Activated naive CD4-positive, alpha-beta T cell treated with anti-CD3 and anti-CD28 coated beads for 36 hours (primary cell): Measurements from ENCODE around the gene TEX2. TPM values are rescaled to one million over a fixed set of nuclear protein-coding genes. Genes with fewer than 3 reads are reported as not detected.
"Not testable (repeated sequence)": the region's sequence is repeated elsewhere in the genome, so short reads cannot be mapped to it uniquely, and the experiment has no call there.

Source experiments
- CTCF ChIA-PET: fragments of 350-600 bp; sonication (Branson Sonifier 250); formaldehyde crosslinking; loops from one replicate; lab custom pipeline; 2021; ENCODE audit warnings: antibody characterized with exemption; lab: Charles Lee
- DNase-seq: peaks from one replicate; pipeline ENCODE4 v3.0.0-alpha.2; 2020
- H3K27ac Mint-ChIP-seq: one replicate; pipeline ENCODE4 v1.8.0; 2021; ENCODE audit warnings: mild to moderate bottlenecking, mixed read lengths
- H3K27me3 Mint-ChIP-seq: one replicate; pipeline ENCODE4 v1.8.0; 2021; ENCODE audit warnings: low read depth, mixed read lengths
- H3K36me3 Mint-ChIP-seq: one replicate; pipeline ENCODE4 v1.8.0; 2021; ENCODE audit warnings: low read depth, mixed read lengths
- H3K4me1 Mint-ChIP-seq: one replicate; pipeline ENCODE4 v1.8.0; 2021; ENCODE audit warnings: low read depth, mixed read lengths
- H3K4me3 Mint-ChIP-seq: one replicate; pipeline ENCODE4 v1.8.0; 2021; ENCODE audit warnings: mild to moderate bottlenecking, moderate library complexity, mixed read lengths
- H3K9me3 Mint-ChIP-seq: one replicate; pipeline ENCODE4 v1.8.0; 2021; ENCODE audit warnings: mixed read lengths
- intact Hi-C: fragments of 100-400 bp; cut with micrococcal nuclease; formaldehyde crosslinking; loops from one replicate; pipeline ENCODE4 v1.15.1; 2023
- total RNA-seq, 2 experiments: library from RNA; stranded (reverse); gene quantifications; one replicate each; pipeline ENCODE4 v1.2.3, GENCODE V29; 2021

Gene TEX2
- total RNA-seq, 2 experiments from 2014 or later: 9.2 to 10.6 TPM

DNA sequence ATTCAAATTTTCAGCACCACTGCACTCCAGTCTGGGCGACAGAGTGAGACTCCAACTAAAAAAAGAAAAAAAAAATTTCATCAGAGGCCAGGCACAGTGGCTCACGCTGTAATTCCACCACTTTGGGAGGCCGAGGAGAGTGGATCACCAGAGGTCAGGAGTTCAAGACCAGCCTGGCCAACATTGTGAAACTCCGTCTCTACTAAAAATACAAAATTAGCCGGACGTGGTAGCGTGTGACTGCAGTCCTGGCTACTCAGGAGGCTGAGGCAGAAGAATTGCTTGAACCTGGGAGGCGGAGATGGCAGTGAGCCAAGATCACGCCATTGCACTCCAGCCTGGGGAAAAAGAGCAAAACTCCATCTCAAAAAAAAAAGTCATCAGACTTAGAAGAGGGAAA, 77.5 kb downstream of the TEX2 start:
- H3K4me1 Mint-ChIP-seq, CTCF ChIA-PET, H3K4me3 Mint-ChIP-seq, DNase-seq, intact Hi-C loops, H3K27me3 Mint-ChIP-seq, H3K27ac Mint-ChIP-seq, H3K9me3 Mint-ChIP-seq: not testable (repeated sequence)
- H3K36me3 Mint-ChIP-seq: peaks cover 12% of the 10 kb centered on the region

DNA sequence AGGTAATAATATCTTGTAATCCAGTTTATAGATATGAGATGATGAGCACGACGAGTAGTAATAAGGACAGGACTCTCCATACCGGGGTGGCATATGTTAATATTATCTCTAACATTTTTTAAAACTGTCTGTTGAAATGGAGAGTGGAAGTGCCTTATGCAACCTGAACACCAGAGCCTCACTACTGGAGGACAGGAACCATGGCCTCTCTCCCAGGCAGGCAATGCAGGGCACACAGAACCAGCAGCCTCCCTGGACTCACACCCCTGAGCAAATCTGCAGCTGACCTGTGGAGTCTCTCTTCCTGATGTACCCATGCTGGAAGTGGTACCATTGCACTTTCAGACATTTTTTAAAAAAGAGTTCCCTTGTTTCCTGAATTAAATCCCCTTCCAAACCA, 78.0 kb downstream of the TEX2 start:
- intact Hi-C loops: no loop called here
- no peak for DNase-seq
- CTCF ChIA-PET: no interaction called here
- H3K4me1 Mint-ChIP-seq: peaks cover 6% of the 10 kb centered on the region
- H3K4me3 Mint-ChIP-seq: no peak overlapping the region
- H3K27ac Mint-ChIP-seq: no peak overlapping the region
- H3K9me3 Mint-ChIP-seq: no peaks in the 10 kb centered on the region
- H3K36me3 Mint-ChIP-seq: peaks cover 12% of the 10 kb centered on the region
- no peaks in the 10 kb centered on the region for H3K27me3 Mint-ChIP-seq

DNA sequence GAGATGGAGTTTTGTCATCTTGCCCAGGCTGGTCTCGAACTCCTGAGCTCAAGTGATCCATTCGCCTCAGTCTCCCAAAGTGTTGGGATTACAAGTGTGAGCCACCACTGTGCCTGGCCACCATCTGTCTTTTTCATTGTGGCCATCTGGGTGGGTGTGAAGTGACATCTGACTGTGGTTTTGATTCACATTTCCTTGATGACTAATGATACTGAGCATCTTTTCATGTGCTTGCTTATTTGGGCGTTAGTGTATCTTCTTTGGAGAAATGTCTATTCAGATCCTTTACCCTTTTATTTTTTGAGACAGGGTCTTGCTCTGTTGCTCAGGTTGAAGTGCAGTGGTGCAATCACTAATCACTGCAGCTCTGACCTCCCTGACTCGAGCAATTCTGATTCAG, 79.2 kb downstream of the TEX2 start:
- Mint-ChIP-seq H3K4me3 (no peak overlapping the region), H3K36me3 (peaks cover 23% of the 10 kb centered on the region), H3K9me3 (no peaks in the 10 kb centered on the region), H3K27ac (no peak overlapping the region), H3K4me1 (peaks cover 6% of the 10 kb centered on the region), H3K27me3 (no peaks in the 10 kb centered on the region)
- CTCF ChIA-PET: interaction anchor here (1.5 kb wide), 1 partner anchor 108 kb away, joined by 3 read pairs; no protein-coding TSS in a partner anchor
- DNase-seq: peak; percentile 28
- intact Hi-C loops: no loop called here

DNA sequence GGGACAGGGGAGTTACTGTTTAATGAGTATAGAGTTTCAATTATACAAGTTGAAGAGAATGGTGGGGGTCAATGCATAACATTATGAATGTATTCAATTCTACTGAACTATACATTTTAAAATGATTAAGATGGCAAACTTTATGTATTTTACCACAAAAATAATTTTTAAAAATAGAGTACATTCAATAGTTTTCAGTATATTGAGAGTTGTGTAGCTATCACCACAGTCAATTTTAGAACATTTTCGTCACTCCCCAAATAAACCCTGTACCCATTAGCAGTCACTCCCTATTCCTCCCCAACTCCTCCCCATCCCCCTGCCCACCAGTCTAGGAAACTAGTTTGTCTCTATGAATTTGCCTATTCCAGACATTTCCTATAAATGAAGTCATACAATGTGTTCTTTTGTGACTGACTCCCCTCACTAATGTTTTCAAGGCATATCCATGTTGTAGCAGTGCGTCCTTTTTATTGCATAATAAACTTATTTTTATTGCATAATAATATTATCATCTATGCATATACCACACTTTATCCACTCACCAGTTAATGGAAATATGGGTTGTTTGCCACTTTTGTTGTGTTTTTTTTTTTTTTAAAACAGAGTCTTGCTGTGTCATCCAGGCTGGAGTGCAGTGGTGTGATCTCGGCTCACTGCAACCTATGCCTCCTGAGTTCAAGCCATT, 80.6 kb downstream of the TEX2 start:
- Mint-ChIP-seq H3K9me3 (no peaks in the 10 kb centered on the region), H3K27ac (no peak overlapping the region), H3K4me3 (no peak overlapping the region), H3K36me3 (peaks cover 21% of the 10 kb centered on the region), H3K27me3 (no peaks in the 10 kb centered on the region), H3K4me1 (peaks cover 6% of the 10 kb centered on the region)
- intact Hi-C loops: no loop called here
- CTCF ChIA-PET: interaction anchor here (0.6 to 1.5 kb wide), 2 partner anchors 74 to 99 kb away, joined by 5 to 7 read pairs; no protein-coding TSS in a partner anchor
- DNase-seq: no peak

DNA sequence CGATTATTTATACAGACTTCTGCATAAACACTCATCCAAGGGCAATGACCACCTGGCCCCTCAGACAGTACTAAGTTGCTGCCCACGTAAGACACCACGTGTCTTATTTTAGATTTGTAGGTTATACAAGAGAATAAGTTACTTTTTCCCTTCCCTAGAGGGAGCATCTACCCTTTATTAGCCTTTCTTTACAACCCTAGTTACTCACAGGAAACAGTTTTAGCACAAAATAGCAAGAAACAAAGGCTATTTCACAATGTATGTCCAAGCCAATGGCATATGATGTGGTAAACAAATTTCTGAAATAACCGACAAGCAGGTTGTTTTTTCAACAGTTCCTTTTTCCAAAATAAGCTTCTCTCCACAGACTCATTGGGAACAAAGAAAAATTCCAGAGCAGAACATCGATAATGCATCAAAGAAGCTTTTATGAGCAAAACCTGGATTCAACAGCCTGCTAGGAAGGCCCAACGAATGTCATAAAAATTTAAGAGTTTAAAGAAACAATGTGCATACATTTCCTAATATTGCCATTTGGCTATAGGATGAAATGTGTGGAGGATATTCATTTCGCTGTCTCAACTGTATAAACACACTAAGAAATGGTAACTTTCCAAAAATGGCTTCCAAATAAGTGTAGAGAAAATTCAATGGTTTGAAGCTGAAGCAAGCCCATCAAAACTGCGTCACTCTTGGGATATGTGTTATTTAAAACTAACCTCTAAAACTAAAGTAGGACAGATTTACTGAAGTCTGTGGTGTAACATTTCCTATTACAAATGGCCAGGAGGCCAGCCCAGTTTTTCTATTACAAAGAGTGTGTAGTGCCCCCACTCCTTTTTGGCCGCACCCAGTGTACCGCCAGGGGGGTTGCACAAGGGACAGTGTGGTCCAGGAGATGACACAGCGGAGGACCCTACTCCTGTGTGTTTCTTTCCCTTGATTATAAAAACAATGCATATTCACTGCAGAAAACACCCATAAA, 82.7 kb downstream of the TEX2 start:
- CTCF ChIA-PET: interaction anchor here (0.9 to 1.0 kb wide), 2 partner anchors 11 to 14 kb away, joined by 3 read pairs; no protein-coding TSS in a partner anchor
- Mint-ChIP-seq H3K36me3 (peaks cover 14% of the 10 kb centered on the region), H3K27me3 (no peaks in the 10 kb centered on the region), H3K4me3 (no peak overlapping the region), H3K4me1 (peaks cover 6% of the 10 kb centered on the region), H3K27ac (no peak overlapping the region), H3K9me3 (no peaks in the 10 kb centered on the region)
- intact Hi-C loops: no loop called here
- DNase-seq: no peak

DNA sequence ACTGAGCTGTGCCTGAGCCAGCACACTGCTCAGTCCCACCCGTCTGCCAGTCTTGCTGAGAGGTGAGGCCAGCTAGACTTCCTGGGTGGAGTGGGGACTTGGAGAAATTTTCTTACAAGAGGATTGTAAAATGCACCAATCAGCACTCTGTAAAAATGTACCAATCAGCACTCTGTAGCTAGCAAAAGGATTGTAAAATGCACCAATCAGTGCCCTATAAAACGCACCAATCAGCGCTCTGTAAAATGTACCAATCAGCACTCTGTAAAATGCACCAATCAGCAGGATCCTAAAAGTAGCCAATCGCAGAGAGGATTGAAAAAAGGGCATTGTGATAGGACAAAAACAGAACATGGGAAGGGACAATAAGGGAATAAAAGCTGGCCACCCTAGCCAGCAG, 84.0 kb downstream of the TEX2 start:
- H3K9me3 Mint-ChIP-seq, H3K4me3 Mint-ChIP-seq, DNase-seq, H3K4me1 Mint-ChIP-seq, H3K27me3 Mint-ChIP-seq, H3K27ac Mint-ChIP-seq, intact Hi-C loops: not testable (repeated sequence)
- H3K36me3 Mint-ChIP-seq: peaks cover 14% of the 10 kb centered on the region
- CTCF ChIA-PET: interaction anchor here (0.6 to 1.1 kb wide), 3 partner anchors 100 to 103 kb away, joined by 3 to 5 read pairs (median 4); no protein-coding TSS in a partner anchor

DNA sequence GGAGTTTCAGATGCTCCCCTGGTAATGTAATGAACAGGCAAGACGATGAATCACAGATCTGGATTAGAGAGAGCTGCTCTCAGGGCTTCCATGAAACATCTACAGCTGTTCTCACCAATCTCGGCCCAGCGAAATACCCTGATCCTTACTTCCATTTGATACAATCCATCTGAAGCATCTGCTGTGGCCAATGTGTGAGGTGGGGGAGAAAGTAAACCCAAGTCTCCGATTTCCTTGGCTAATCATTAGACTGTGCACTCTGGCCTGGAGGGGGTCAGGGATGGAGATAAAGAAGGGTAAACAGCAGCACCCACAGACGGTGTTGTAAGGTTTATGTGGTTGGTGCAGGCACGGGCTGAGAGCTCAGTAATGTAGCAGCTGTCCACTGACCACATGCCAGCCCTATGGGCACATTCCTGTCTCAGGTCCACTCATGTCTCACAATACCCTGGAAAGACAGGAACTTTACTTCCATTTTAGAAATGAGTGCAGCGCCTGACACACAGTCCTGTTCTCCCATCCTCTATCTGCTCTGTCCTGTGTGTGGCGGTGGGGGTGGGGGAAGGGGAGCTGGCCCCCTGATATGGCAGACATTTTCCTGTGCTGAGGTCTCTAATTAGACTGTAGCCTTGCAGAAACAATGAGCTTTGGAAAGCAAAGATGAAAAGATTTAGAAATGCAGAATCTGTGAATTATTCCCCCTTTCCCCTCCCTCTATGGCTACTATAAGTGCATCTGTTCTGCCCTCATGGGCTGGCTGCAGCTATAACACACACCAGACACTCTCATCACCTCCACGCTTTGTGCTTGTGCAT, 84.8 kb downstream of the TEX2 start:
- intact Hi-C loops: no loop called here
- CTCF ChIA-PET: interaction anchor here (1.0 to 1.1 kb wide), 2 partner anchors 102 to 104 kb away, joined by 3 to 4 read pairs; no protein-coding TSS in a partner anchor
- no peaks in the 10 kb centered on the region for H3K27me3 Mint-ChIP-seq
- no peaks in the 10 kb centered on the region for H3K4me1 Mint-ChIP-seq
- peaks cover 14% of the 10 kb centered on the region for H3K36me3 Mint-ChIP-seq
- no peaks in the 10 kb centered on the region for H3K9me3 Mint-ChIP-seq
- DNase-seq: no peak
- H3K27ac Mint-ChIP-seq: no peak overlapping the region
- no peak overlapping the region for H3K4me3 Mint-ChIP-seq

DNA sequence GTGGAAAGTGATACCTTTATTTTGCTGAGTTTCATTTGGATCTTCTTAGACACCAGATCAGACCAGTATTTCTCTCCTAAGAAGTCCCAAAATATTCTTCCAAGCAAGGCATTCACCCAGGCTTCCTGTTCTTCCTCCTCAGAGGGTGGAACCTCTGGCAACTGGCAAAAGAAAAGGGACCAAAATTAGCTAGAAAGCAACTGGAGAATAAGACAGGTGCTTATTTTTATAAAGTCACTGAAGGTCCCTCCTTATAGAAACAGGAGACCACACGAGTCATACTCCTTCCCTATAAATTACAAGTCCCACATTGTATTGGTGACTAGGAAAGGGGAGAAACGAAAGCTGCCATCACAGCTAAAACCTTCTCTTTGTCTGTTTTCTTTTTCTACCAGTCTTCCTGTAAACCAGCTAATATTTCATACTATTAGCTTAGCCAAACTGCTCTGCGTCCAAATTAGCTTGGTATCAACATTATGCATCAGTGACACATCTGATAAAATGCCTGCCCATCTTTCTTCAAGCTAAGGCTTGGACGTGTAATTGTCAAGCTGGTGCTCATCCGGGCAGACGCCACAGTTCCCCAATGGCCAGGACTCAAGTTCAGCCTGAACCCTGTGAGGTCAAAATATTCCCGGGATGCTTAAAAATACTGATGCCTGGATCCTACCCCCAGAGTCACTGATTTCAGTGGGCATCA, 85.6 kb downstream of the TEX2 start:
- H3K4me1 Mint-ChIP-seq: no peaks in the 10 kb centered on the region
- peaks cover 15% of the 10 kb centered on the region for H3K36me3 Mint-ChIP-seq

DNA sequence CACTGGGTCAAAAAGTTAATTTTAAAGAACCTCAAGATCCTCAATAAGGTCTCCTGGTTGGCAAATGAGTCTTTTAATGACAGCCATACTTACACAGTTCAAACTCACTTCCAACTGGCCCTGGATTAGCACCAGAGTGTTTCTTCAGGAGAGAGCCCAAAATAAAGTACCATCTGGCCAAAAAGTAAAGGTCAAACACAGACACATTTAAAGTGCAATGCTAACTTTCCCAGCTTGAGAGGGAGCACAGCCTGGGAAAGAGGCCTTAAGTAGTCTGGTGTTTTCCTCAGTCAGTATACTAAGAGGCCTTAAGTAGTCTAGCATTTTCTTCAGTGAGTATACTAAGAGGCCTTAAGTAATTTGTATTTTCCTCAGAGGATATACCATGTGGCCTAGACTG, 86.5 kb downstream of the TEX2 start:
- Mint-ChIP-seq H3K4me1 (no peaks in the 10 kb centered on the region), H3K4me3 (no peak overlapping the region), H3K9me3 (no peaks in the 10 kb centered on the region), H3K27me3 (no peaks in the 10 kb centered on the region), H3K27ac (no peak overlapping the region), H3K36me3 (peaks cover 16% of the 10 kb centered on the region)
- CTCF ChIA-PET: interaction anchor here (0.6 to 0.8 kb wide), 2 partner anchors 105 to 292 kb away, joined by 3 read pairs; no protein-coding TSS in a partner anchor
- intact Hi-C loops: no loop called here
- DNase-seq: no peak

More for the DNA sequence above, 85.6 kb downstream of the TEX2 start:
- Mint-ChIP-seq H3K27ac (no peak overlapping the region), H3K9me3 (no peaks in the 10 kb centered on the region), H3K4me3 (no peak overlapping the region), H3K27me3 (no peaks in the 10 kb centered on the region)
- CTCF ChIA-PET: no interaction called here
- intact Hi-C loops: no loop called here
- no peak for DNase-seq

DNA sequence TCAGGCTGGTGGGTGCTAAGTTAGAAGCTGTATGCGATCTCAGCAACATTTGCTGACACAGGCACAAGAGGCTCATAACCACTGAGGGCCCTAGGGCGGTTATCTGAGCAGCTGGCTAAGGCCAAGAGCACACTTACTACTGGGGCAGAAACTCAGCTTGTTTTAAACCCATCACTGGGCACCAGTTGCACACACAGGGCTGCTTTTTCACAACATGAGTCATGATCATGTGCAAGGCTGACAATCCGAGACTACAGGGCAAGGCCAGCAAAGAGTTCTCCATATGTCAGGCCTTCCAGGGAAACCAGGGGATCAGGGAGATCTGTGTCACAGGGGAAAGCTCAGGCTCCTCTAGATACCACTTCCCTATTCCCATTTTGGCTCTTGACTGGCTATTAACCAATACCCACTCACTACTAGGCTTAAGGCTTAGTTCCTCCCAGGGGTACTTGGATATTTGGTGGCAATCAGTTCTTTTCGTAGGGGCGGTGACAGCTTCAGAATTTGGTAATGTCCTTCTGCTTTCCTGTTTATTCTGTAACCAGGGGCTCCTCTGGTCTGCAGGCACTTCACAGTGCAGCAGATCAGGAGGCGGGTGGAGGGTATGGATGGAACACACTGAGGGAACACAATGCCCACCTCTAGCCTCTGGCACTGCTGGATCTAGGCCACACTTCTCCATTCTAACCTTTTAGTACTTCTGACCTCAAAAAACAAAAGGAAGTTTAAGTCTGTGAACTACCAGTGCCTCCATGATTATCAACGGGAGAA, 88.2 kb downstream of the TEX2 start:
- Mint-ChIP-seq H3K36me3 (peaks cover 21% of the 10 kb centered on the region), H3K4me1 (no peaks in the 10 kb centered on the region), H3K27me3 (no peaks in the 10 kb centered on the region), H3K27ac (no peak overlapping the region), H3K9me3 (no peaks in the 10 kb centered on the region), H3K4me3 (no peak overlapping the region)
- CTCF ChIA-PET: interaction anchor here (1.9 kb wide), 1 partner anchor 116 kb away, joined by 4 read pairs; no protein-coding TSS in a partner anchor
- no peak for DNase-seq
- intact Hi-C loops: no loop called here

DNA sequence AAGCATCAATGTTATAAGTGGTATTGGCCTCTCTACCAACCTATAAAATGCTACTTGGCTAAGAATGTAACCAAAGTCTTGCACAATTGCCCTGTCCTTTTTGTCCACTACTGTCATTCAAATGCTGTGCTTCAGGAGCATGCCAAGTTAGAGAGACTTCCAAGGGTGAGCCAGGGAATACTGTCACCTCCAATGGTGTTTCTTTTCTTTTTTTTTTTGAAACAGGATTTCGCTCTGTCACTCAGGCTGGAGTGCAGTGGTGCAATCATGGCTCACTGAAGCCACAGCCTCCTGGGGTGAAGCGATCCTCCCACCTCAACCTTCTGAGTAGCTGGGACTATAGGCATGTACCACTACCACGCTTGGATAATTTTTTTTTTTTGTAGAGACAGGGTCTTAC, 89.4 kb downstream of the TEX2 start:
- no peaks in the 10 kb centered on the region for H3K9me3 Mint-ChIP-seq
- intact Hi-C loops: no loop called here
- H3K27ac Mint-ChIP-seq: no peak overlapping the region
- no peak for DNase-seq
- no peaks in the 10 kb centered on the region for H3K27me3 Mint-ChIP-seq
- no peaks in the 10 kb centered on the region for H3K4me1 Mint-ChIP-seq
- H3K4me3 Mint-ChIP-seq: no peak overlapping the region
- CTCF ChIA-PET: no interaction called here
- peaks cover 12% of the 10 kb centered on the region for H3K36me3 Mint-ChIP-seq
